HepG2 (cell line): ENCODE measurements around the gene CSKMT. TPM values are rescaled to one million over a fixed set of nuclear protein-coding genes. Genes with fewer than 3 reads are reported as not detected.
A peak's percentile ranks its signal among the peaks of the same experiment; 100 is the strongest.

Experiments used
- DBP ChIP-seq: sonication (generic); formaldehyde crosslinking; IDR thresholded peaks from 2 replicates; pipeline ENCODE4 v1.4.0; 2020; ENCODE audit warnings: missing genetic modification reagents; ENCODE audit errors: not compliant biosample characterization
- FOXJ3 ChIP-seq: sonication (generic); formaldehyde crosslinking; IDR thresholded peaks from 2 replicates; pipeline ENCODE4 v1.4.0; 2020; ENCODE audit warnings: missing genetic modification reagents, mild to moderate bottlenecking, borderline replicate concordance
- HOXA7 ChIP-seq: sonication (generic); formaldehyde crosslinking; IDR thresholded peaks from 2 replicates; pipeline ENCODE4 v1.8.1; 2022; ENCODE audit warnings: mild to moderate bottlenecking, missing genetic modification reagents, moderate library complexity
- MTA1 ChIP-seq: sonication (generic); formaldehyde crosslinking; IDR thresholded peaks from 2 replicates; pipeline ENCODE4 v1.4.0; 2020; ENCODE audit warnings: missing genetic modification reagents, mild to moderate bottlenecking, borderline replicate concordance
- NFIC ChIP-seq: IDR thresholded peaks from 2 replicates; pipeline ENCODE4 v1.6.1; 2012; ENCODE audit warnings: mild to moderate bottlenecking, low read length, inconsistent platforms
- PPARG ChIP-seq: conservative IDR thresholded peaks from 2 replicates; pipeline ENCODE4 v1.6.1; 2016; ENCODE audit warnings: missing biosample characterization, missing genetic modification reagents
- SP140L ChIP-seq: sonication (generic); formaldehyde crosslinking; IDR thresholded peaks from 2 replicates; pipeline ENCODE4 v1.4.0; 2020; ENCODE audit warnings: missing genetic modification reagents, borderline replicate concordance
- TCF7 ChIP-seq: sonication (generic); IDR thresholded peaks from 2 replicates; pipeline ENCODE4 v1.6.1; 2016; ENCODE audit warnings: antibody characterized with exemption, low read depth
- ZNF205 ChIP-seq: IDR thresholded peaks from 2 replicates; pipeline ENCODE4 v1.6.1; 2018; ENCODE audit warnings: missing biosample characterization, missing genetic modification reagents
- ZSCAN5A ChIP-seq: sonication (generic); formaldehyde crosslinking; IDR thresholded peaks from 2 replicates; pipeline ENCODE4 v1.8.0; 2022; ENCODE audit warnings: mild to moderate bottlenecking, missing genetic modification reagents, borderline replicate concordance
- polyA plus RNA-seq, 8 experiments: library from polyadenylated mRNA; depleted of rRNA in 3 of 8; stranded (reverse) in 7 of 8; unstranded in 1 of 8; fragments of >200 nt; fragmentation: Illumina TruSeq in 4 of 8; extraction: Trizol in 4 of 8; gene quantifications; 2 replicates each; pipeline versions ENCODE4 v1.2.1 to v1.2.3, GENCODE V29; 2011 to 2016; ENCODE audit warnings: low read depth in 4 of 8, missing spikeins in 1 of 8, mixed read lengths in 1 of 8; ENCODE audit not compliant: insufficient read depth in 1 of 8
- total RNA-seq, 5 experiments: library from RNA; depleted of rRNA; stranded (reverse); fragments of >200 nt; fragmentation: Illumina TruSeq; extraction: Trizol; gene quantifications; 2 replicates each; pipeline ENCODE4 v1.2.3, GENCODE V29; 2016; ENCODE audit warnings: low read depth in 1 of 5
- TF ChIP-seq, protein P1 (sequence below), 2 experiments: fragments of 450-650 bp in 1 of 2; sonication (generic) in 1 of 2; formaldehyde crosslinking in 1 of 2; IDR thresholded peaks; 2 replicates each; pipeline versions ENCODE4 v1.6.1 to v1.8.0; 2016 to 2022; ENCODE audit warnings: antibody characterized with exemption in 1 of 2, mild to moderate bottlenecking in 1 of 2, missing genetic modification reagents in 1 of 2
- TF ChIP-seq, protein P2 (sequence below): sonication (generic); formaldehyde crosslinking; IDR thresholded peaks from 2 replicates; pipeline ENCODE4 v1.4.0; 2020; ENCODE audit warnings: missing genetic modification reagents, borderline replicate concordance

The CSKMT gene
- total and polyA plus RNA-seq, 2 of the 13 experiments (the other 11 are each of a cell fraction or from before 2014, with no cell fraction given): 7.6 to 31.8 TPM

GRCh38 chr11:62665075-62665598 is at the start of gene CSKMT, which contains the start of gene C11orf98 (continued):
- TF ChIP-seq, protein P1, sequence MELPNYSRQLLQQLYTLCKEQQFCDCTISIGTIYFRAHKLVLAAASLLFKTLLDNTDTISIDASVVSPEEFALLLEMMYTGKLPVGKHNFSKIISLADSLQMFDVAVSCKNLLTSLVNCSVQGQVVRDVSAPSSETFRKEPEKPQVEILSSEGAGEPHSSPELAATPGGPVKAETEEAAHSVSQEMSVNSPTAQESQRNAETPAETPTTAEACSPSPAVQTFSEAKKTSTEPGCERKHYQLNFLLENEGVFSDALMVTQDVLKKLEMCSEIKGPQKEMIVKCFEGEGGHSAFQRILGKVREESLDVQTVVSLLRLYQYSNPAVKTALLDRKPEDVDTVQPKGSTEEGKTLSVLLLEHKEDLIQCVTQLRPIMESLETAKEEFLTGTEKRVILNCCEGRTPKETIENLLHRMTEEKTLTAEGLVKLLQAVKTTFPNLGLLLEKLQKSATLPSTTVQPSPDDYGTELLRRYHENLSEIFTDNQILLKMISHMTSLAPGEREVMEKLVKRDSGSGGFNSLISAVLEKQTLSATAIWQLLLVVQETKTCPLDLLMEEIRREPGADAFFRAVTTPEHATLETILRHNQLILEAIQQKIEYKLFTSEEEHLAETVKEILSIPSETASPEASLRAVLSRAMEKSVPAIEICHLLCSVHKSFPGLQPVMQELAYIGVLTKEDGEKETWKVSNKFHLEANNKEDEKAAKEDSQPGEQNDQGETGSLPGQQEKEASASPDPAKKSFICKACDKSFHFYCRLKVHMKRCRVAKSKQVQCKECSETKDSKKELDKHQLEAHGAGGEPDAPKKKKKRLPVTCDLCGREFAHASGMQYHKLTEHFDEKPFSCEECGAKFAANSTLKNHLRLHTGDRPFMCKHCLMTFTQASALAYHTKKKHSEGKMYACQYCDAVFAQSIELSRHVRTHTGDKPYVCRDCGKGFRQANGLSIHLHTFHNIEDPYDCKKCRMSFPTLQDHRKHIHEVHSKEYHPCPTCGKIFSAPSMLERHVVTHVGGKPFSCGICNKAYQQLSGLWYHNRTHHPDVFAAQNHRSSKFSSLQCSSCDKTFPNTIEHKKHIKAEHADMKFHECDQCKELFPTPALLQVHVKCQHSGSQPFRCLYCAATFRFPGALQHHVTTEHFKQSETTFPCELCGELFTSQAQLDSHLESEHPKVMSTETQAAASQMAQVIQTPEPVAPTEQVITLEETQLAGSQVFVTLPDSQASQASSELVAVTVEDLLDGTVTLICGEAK (IDR thresholded peaks at IDR 0.05): no peak
- TF ChIP-seq, protein P1 (CRISPR knock-in tag; IDR thresholded peaks at IDR 0.05): no peak
- TF ChIP-seq NFIC (peak; percentile 53; the same call in 1 of the 2 replicates), DBP (no peak), SP140L (CRISPR knock-in tag) (no peak), ZNF205 (CRISPR knock-in tag) (no peak), PPARG (CRISPR knock-in tag) (0 out of 2 replicates have a peak, but pooled peaks have one; percentile 8), MTA1 (CRISPR knock-in tag) (no peak), TCF7 (no peak), FOXJ3 (CRISPR knock-in tag) (no peak), HOXA7 (CRISPR knock-in tag) (no peak), ZSCAN5A (CRISPR knock-in tag) (0 out of 2 replicates have a peak, but pooled peaks have one; percentile 26)
- TF ChIP-seq, protein P2, sequence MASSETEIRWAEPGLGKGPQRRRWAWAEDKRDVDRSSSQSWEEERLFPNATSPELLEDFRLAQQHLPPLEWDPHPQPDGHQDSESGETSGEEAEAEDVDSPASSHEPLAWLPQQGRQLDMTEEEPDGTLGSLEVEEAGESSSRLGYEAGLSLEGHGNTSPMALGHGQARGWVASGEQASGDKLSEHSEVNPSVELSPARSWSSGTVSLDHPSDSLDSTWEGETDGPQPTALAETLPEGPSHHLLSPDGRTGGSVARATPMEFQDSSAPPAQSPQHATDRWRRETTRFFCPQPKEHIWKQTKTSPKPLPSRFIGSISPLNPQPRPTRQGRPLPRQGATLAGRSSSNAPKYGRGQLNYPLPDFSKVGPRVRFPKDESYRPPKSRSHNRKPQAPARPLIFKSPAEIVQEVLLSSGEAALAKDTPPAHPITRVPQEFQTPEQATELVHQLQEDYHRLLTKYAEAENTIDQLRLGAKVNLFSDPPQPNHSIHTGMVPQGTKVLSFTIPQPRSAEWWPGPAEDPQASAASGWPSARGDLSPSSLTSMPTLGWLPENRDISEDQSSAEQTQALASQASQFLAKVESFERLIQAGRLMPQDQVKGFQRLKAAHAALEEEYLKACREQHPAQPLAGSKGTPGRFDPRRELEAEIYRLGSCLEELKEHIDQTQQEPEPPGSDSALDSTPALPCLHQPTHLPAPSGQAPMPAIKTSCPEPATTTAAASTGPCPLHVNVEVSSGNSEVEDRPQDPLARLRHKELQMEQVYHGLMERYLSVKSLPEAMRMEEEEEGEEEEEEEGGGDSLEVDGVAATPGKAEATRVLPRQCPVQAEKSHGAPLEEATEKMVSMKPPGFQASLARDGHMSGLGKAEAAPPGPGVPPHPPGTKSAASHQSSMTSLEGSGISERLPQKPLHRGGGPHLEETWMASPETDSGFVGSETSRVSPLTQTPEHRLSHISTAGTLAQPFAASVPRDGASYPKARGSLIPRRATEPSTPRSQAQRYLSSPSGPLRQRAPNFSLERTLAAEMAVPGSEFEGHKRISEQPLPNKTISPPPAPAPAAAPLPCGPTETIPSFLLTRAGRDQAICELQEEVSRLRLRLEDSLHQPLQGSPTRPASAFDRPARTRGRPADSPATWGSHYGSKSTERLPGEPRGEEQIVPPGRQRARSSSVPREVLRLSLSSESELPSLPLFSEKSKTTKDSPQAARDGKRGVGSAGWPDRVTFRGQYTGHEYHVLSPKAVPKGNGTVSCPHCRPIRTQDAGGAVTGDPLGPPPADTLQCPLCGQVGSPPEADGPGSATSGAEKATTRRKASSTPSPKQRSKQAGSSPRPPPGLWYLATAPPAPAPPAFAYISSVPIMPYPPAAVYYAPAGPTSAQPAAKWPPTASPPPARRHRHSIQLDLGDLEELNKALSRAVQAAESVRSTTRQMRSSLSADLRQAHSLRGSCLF (CRISPR knock-in tag): no peak
